Astrocyte (in vitro differentiated cells and primary cell): ENCODE results near the gene LHFPL3.

Experiments used
- EZH2 ChIP-seq: IDR thresholded peaks from 2 replicates; pipeline ENCODE4 v1.6.1; 2012; ENCODE audit warnings: mild to moderate bottlenecking, low read length, inconsistent platforms; ENCODE audit not compliant: insufficient read depth
- TF ChIP-seq, protein P1 (sequence below): IDR thresholded peaks from 2 replicates; pipeline ENCODE4 v1.5.1; 2011; ENCODE audit warnings: low read depth, mild to moderate bottlenecking, inconsistent platforms, low read length, moderate library complexity; ENCODE audit not compliant: insufficient read depth

DNA sequence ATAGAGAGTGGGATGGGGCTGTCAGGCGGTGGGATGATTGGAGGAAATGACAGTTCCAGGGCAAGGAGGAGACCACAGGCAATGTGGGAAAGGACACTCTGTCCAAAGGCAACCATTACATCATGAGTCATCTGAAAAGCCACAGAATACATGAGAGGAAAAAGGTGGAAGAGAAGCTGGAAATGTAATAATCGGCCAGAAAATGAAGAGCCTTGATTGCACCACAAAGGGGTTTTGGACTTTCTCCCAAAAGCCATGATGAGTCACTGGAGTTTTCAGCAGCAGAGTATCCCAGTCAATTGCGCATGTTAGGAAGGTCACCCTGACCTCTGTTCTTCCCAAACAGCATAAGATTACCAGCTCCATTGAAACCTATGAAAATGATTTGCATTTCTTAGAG is 222.0 kb downstream of the LHFPL3 start:
- no peak for TF ChIP-seq EZH2
- TF ChIP-seq, protein P1, sequence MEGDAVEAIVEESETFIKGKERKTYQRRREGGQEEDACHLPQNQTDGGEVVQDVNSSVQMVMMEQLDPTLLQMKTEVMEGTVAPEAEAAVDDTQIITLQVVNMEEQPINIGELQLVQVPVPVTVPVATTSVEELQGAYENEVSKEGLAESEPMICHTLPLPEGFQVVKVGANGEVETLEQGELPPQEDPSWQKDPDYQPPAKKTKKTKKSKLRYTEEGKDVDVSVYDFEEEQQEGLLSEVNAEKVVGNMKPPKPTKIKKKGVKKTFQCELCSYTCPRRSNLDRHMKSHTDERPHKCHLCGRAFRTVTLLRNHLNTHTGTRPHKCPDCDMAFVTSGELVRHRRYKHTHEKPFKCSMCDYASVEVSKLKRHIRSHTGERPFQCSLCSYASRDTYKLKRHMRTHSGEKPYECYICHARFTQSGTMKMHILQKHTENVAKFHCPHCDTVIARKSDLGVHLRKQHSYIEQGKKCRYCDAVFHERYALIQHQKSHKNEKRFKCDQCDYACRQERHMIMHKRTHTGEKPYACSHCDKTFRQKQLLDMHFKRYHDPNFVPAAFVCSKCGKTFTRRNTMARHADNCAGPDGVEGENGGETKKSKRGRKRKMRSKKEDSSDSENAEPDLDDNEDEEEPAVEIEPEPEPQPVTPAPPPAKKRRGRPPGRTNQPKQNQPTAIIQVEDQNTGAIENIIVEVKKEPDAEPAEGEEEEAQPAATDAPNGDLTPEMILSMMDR = no peak
